ENCODE measurements around the gene UBLCP1. TPM values are rescaled to one million over a fixed set of nuclear protein-coding genes. Genes with fewer than 3 reads are reported as not detected.

Gene UBLCP1
- total RNA-seq, 2 donors from 2014 or later, result 17.0 to 22.8 TPM

- no peak overlapping the region for H3K27ac ChIP-seq
- no peaks in the 10 kb centered on the region for H3K27me3 ChIP-seq (replicated peaks; ENCODE audit: insufficient read depth)
- no peak for DNase-seq (ENCODE audit: low spot score)
- no peak overlapping the region for H3K4me3 ChIP-seq
- H3K4me1 ChIP-seq (replicated peaks), result no peaks in the 10 kb centered on the region
- no peaks in the 10 kb centered on the region for H3K36me3 ChIP-seq
- no peak for TF ChIP-seq POLR2A (IDR thresholded peaks at IDR 0.05)
- TF ChIP-seq CTCF (IDR thresholded peaks at IDR 0.05), result no peak
- TF ChIP-seq POLR2AphosphoS5 (IDR thresholded peaks at IDR 0.05), result no peak
- no peaks in the 10 kb centered on the region for H3K9me3 ChIP-seq
- WGBS, result 54% methylated on average over 2 of the region's 2 CpGs
- intact Hi-C loops (cut with DNase I), result no loop called here
Measured at GRCh38 chr5:159319832-159320231, 56.7 kb downstream of the UBLCP1 start.

GRCh38 chr5:159322180-159322579, 59.1 kb downstream of the UBLCP1 start:
- Histone ChIP-seq H3K4me3 (no peak overlapping the region), H3K9me3 (no peaks in the 10 kb centered on the region), H3K27ac (no peak overlapping the region), H3K27me3 (replicated peaks; ENCODE audit: insufficient read depth) (no peaks in the 10 kb centered on the region), H3K4me1 (replicated peaks) (no peaks in the 10 kb centered on the region), H3K36me3 (no peaks in the 10 kb centered on the region)
- DNase-seq (ENCODE audit: low spot score), result no peak
- 89% methylated on average over 6 of the region's 6 CpGs for WGBS
- intact Hi-C loops (cut with DNase I), result no loop called here
- TF ChIP-seq CTCF (IDR thresholded peaks at IDR 0.05) (no peak), POLR2AphosphoS5 (IDR thresholded peaks at IDR 0.05) (no peak)

- intact Hi-C loops (cut with DNase I), result no loop called here
- WGBS, result 98% methylated on average over 3 of the region's 3 CpGs
- no peak for DNase-seq (ENCODE audit: low spot score)
Measured at GRCh38 chr5:159324102-159324755, 61.1 kb downstream of the UBLCP1 start.

GRCh38 chr5:159324986-159325385, 61.9 kb downstream of the UBLCP1 start:
- Histone ChIP-seq H3K4me1 (replicated peaks) (no peaks in the 10 kb centered on the region), H3K9me3 (no peaks in the 10 kb centered on the region), H3K27me3 (replicated peaks; ENCODE audit: insufficient read depth) (no peaks in the 10 kb centered on the region), H3K27ac (no peak overlapping the region), H3K36me3 (no peaks in the 10 kb centered on the region), H3K4me3 (no peak overlapping the region)
- TF ChIP-seq POLR2AphosphoS5 (IDR thresholded peaks at IDR 0.05) (no peak), CTCF (IDR thresholded peaks at IDR 0.05) (no peak), POLR2A (IDR thresholded peaks at IDR 0.05) (no peak)
- intact Hi-C loops (cut with DNase I), result no loop called here
- WGBS, result 59% methylated on average over 4 of the region's 4 CpGs
- no peak for DNase-seq (ENCODE audit: low spot score)

More at GRCh38 chr5:159324102-159324755, 61.1 kb downstream of the UBLCP1 start:
- H3K27ac ChIP-seq, result no peak overlapping the region
- H3K9me3 ChIP-seq, result no peaks in the 10 kb centered on the region
- no peak overlapping the region for H3K4me3 ChIP-seq
- TF ChIP-seq CTCF (IDR thresholded peaks at IDR 0.05), result no peak
- TF ChIP-seq POLR2AphosphoS5 (IDR thresholded peaks at IDR 0.05), result no peak
- TF ChIP-seq POLR2A (IDR thresholded peaks at IDR 0.05), result no peak
- H3K27me3 ChIP-seq (replicated peaks; ENCODE audit: insufficient read depth), result no peaks in the 10 kb centered on the region
- H3K4me1 ChIP-seq (replicated peaks), result no peaks in the 10 kb centered on the region
- no peaks in the 10 kb centered on the region for H3K36me3 ChIP-seq

- 49% methylated on average over 4 of the region's 4 CpGs for WGBS
- Histone ChIP-seq H3K9me3 (no peaks in the 10 kb centered on the region), H3K4me1 (replicated peaks) (no peaks in the 10 kb centered on the region), H3K27ac (no peak within 1 kb of the TSS), H3K36me3 (no peaks in the 10 kb centered on the region), H3K27me3 (replicated peaks; ENCODE audit: insufficient read depth) (no peaks in the 10 kb centered on the region), H3K4me3 (peak within 1 kb of the TSS in 1 of 2 donors; percentile 24)
- no peak for DNase-seq (ENCODE audit: low spot score)
- no peak for TF ChIP-seq POLR2AphosphoS5 (IDR thresholded peaks at IDR 0.05)
- TF ChIP-seq POLR2A (IDR thresholded peaks at IDR 0.05), result no peak
- no peak for TF ChIP-seq CTCF (IDR thresholded peaks at IDR 0.05)
- intact Hi-C loops (cut with DNase I), result loop anchor here (10.0 kb wide), 1 partner anchor 645 kb away; no protein-coding TSS in a partner anchor
Measured at GRCh38 chr5:159330131-159330800, 67.2 kb downstream of the UBLCP1 start, which contains the start of gene IL12B. Gene IL12B (minus strand): TSS chr5:159330487. CDS start chr5:159326782, 3,705 bp downstream.
